GM12878 (cell line): ENCODE data around the gene ABHD2. TPM values are rescaled to one million over a fixed set of nuclear protein-coding genes. Genes with fewer than 3 reads are reported as not detected.

Experiments used
- ASH2L ChIP-seq: fragments of 300-600, 200-600 bp; sonication (generic); IDR thresholded peaks from 2 replicates; pipeline ENCODE4 v1.6.1; 2017; ENCODE audit warnings: low read depth, mild to moderate bottlenecking, borderline replicate concordance
- BCL11A ChIP-seq: IDR thresholded peaks from 2 replicates; pipeline ENCODE4 v1.6.1; 2011; ENCODE audit warnings: low read depth, low read length
- BMI1 ChIP-seq: fragments of 450-650 bp; IDR thresholded peaks from 2 replicates; pipeline ENCODE4 v1.6.1; 2016; ENCODE audit warnings: mild to moderate bottlenecking, moderate library complexity, borderline replicate concordance
- CBFB ChIP-seq: IDR thresholded peaks from 2 replicates; pipeline ENCODE4 v1.6.1; 2016; ENCODE audit warnings: antibody characterized with exemption, low read depth
- CUX1 ChIP-seq: IDR thresholded peaks from 2 replicates; pipeline ENCODE4 v1.6.1; 2012; ENCODE audit warnings: improper control_type of control experiment, low read depth, low read length; ENCODE audit not compliant: insufficient replicate concordance
- EGR1 ChIP-seq, 2 experiments: IDR thresholded peaks; 1 replicate in 1 of 2; 2 replicates in 1 of 2; pipeline ENCODE4 v1.6.1; 2011 to 2012; ENCODE audit warnings: low read depth in 2 of 2, low read length in 2 of 2, borderline replicate concordance in 1 of 2, mild to moderate bottlenecking in 1 of 2, moderate library complexity in 1 of 2
- ELK1 ChIP-seq: IDR thresholded peaks from 2 replicates; pipeline ENCODE4 v1.6.1; 2012; ENCODE audit warnings: low read depth, low read length, improper control_type of control experiment
- EP300 ChIP-seq, 2 experiments: fragments of 150-350 bp in 1 of 2; IDR thresholded peaks; 2 replicates each; pipeline ENCODE4 v1.6.1; 2011 to 2012; ENCODE audit warnings: low read depth in 2 of 2, low read length in 2 of 2, borderline replicate concordance in 1 of 2, improper control_type of control experiment in 1 of 2, inconsistent platforms in 1 of 2; ENCODE audit not compliant: control insufficient read depth in 1 of 2
- FOS ChIP-seq: IDR thresholded peaks from 3 replicates; pipeline ENCODE4 v1.6.1; 2011; ENCODE audit warnings: borderline replicate concordance; ENCODE audit not compliant: insufficient read length; ENCODE audit errors: extremely low read depth
- HSF1 ChIP-seq: fragments of 150-350 bp; IDR thresholded peaks from 2 replicates; pipeline ENCODE4 v1.6.1; 2014; ENCODE audit warnings: mild to moderate bottlenecking, low read depth, low read length
- MTA3 ChIP-seq: IDR thresholded peaks from 2 replicates; pipeline ENCODE4 v1.6.1; 2012; ENCODE audit warnings: low read length, inconsistent platforms, borderline replicate concordance
- NFXL1 ChIP-seq: fragments of 450-650 bp; IDR thresholded peaks from 2 replicates; pipeline ENCODE4 v1.6.1; 2017; ENCODE audit warnings: antibody characterized with exemption, mild to moderate bottlenecking, borderline replicate concordance
- TARDBP ChIP-seq: IDR thresholded peaks from 2 replicates; pipeline ENCODE4 v1.6.1; 2016; ENCODE audit warnings: borderline replicate concordance
- ZNF274 ChIP-seq: IDR thresholded peaks from one replicate; pipeline ENCODE4 v1.8.0; 2011; ENCODE audit not compliant: insufficient read length, insufficient read depth
- polyA plus RNA-seq, 11 experiments: library from polyadenylated mRNA; depleted of rRNA in 4 of 11; unstranded in 6 of 11; stranded (reverse) in 5 of 11; fragments of >200 nt; fragmentation: Nextera tagmentation in 4 of 11; fragmentation: Illumina TruSeq in 1 of 11; extraction: Ambion mirVana in 4 of 11; extraction: Trizol in 1 of 11; gene quantifications; 1 replicate in 1 of 11; 2 replicates in 10 of 11; pipeline versions ENCODE4 v1.2.1 to v1.2.3, GENCODE V29; 2011 to 2016; ENCODE audit warnings: inconsistent platforms in 2 of 11, missing spikeins in 2 of 11, low read depth in 1 of 11
- total RNA-seq, 4 experiments: library from RNA; depleted of rRNA in 3 of 4; stranded (reverse); fragments of >200 nt in 3 of 4; fragmentation: Illumina TruSeq in 1 of 4; extraction: Trizol in 1 of 4; gene quantifications; 2 replicates each; pipeline versions ENCODE4 v1.2.1 to v1.2.3, GENCODE V29; 2013 to 2021
- TF ChIP-seq, protein P1 (sequence below): IDR thresholded peaks from 2 replicates; pipeline ENCODE4 v1.6.1; 2011; ENCODE audit warnings: mild to moderate bottlenecking, low read depth, low read length, moderate library complexity; ENCODE audit not compliant: insufficient replicate concordance
- TF ChIP-seq, protein P2 (sequence below): fragments of 450-650 bp; IDR thresholded peaks from 2 replicates; pipeline ENCODE4 v1.6.1; 2017; ENCODE audit warnings: borderline replicate concordance

Gene ABHD2
- total and polyA plus RNA-seq, 10 of the 15 experiments (the other 5 are each of a cell fraction or from before 2014, with no cell fraction given) = 1.2 to 33.6 (median 20.4) TPM

DNA sequence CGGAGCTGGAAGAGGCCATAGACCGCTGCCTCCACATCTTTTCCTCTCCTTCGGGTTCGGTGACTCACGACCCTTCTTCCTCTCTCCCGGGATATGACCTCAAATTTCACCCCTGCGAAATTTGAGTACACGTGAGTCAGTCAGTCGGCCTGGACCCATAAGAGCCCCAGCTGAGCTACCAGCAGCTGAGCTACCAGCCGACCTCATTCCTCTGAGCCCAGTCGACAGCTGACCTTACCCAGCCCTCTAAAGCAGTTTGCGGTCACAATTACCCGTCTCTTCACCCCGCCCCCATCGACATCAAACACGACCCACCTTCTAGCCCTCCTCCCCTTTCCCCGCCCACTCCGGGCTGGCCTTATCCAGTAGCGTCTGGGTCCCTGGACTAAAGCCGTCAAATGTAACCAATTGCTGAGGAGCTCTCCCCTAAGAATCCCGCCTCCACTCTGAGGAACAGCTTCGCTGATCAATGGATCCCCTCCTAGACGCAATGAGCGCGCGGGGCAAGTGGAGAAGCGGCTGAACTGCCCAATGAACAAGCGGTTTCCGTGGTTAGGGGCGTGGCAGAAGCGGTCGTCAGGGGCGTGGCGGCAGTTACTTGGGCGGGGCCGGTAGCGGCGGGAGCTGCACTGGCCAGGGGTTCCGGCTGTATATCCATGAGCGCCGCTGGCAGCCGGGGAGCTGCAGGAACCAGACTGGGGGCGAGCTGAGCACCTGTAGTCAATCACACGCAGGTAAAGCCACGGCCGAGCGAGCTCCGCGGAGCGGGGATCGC is at the start of gene ABHD2 (continued):
- TF ChIP-seq TARDBP = no peak
- TF ChIP-seq FOS = peak; percentile 90
- TF ChIP-seq, protein P1, sequence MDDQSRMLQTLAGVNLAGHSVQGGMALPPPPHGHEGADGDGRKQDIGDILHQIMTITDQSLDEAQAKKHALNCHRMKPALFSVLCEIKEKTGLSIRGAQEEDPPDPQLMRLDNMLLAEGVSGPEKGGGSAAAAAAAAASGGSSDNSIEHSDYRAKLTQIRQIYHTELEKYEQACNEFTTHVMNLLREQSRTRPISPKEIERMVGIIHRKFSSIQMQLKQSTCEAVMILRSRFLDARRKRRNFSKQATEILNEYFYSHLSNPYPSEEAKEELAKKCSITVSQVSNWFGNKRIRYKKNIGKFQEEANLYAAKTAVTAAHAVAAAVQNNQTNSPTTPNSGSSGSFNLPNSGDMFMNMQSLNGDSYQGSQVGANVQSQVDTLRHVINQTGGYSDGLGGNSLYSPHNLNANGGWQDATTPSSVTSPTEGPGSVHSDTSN = peak; percentile 100
- no peak for TF ChIP-seq ASH2L
- TF ChIP-seq BCL11A = 0 out of 2 replicates have a peak, but pooled peaks have one; percentile 3
- TF ChIP-seq, protein P2, sequence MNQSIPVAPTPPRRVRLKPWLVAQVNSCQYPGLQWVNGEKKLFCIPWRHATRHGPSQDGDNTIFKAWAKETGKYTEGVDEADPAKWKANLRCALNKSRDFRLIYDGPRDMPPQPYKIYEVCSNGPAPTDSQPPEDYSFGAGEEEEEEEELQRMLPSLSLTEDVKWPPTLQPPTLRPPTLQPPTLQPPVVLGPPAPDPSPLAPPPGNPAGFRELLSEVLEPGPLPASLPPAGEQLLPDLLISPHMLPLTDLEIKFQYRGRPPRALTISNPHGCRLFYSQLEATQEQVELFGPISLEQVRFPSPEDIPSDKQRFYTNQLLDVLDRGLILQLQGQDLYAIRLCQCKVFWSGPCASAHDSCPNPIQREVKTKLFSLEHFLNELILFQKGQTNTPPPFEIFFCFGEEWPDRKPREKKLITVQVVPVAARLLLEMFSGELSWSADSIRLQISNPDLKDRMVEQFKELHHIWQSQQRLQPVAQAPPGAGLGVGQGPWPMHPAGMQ = no peak
- no peak for TF ChIP-seq HSF1
- peak; percentile 89 for TF ChIP-seq CBFB
- TF ChIP-seq ZNF274 = no peak
- TF ChIP-seq ELK1 = no peak; the same call in 1 of the 2 replicates
- TF ChIP-seq MTA3 = no peak
- no peak for TF ChIP-seq CUX1
- 0 out of 3 replicates have a peak, but pooled peaks of 1 of the 2 experiments have one; percentile 50 for TF ChIP-seq EGR1 (IDR thresholded peaks at IDR 0.05; ENCODE audit: borderline replicate concordance in 1 of 2, low read depth in 2 of 2, low read length in 2 of 2)
- TF ChIP-seq EP300 (IDR thresholded peaks at IDR 0.05; ENCODE audit: borderline replicate concordance in 1 of 2, control insufficient read depth in 1 of 2, low read depth in 2 of 2, low read length in 2 of 2) = 0 out of 4 replicates have a peak, but pooled peaks of 1 of the 2 experiments have one; percentile 28
- peak; percentile 64; the same call in 1 of the 2 replicates for TF ChIP-seq BMI1
- TF ChIP-seq NFXL1 = no peak
